Neuron (in vitro differentiated cells): Measurements from ENCODE around the gene ARHGEF12.
A peak's percentile ranks its signal among the peaks of the same experiment; 100 is the strongest.

Source experiments
- H2AFZ ChIP-seq: one replicate; pipeline ENCODE4 v1.6.1; 2013; ENCODE audit warnings: low read depth, mild to moderate bottlenecking, inconsistent platforms, low read length, moderate library complexity
- H3K27me3 ChIP-seq: one replicate; pipeline ENCODE4 v1.6.1; 2013; ENCODE audit warnings: low read length; ENCODE audit not compliant: insufficient read depth
- H3K36me3 ChIP-seq: one replicate; pipeline ENCODE4 v1.6.1; 2013; ENCODE audit warnings: low read length; ENCODE audit not compliant: insufficient read depth
- H3K4me1 ChIP-seq: one replicate; pipeline ENCODE4 v1.6.1; 2013; ENCODE audit warnings: low read length; ENCODE audit not compliant: insufficient read depth
- H3K4me3 ChIP-seq: 2 replicates; pipeline ENCODE4 v1.5.1; 2013; ENCODE audit warnings: mild to moderate bottlenecking, low read length, moderate library complexity
- H3K9me3 ChIP-seq: one replicate; pipeline ENCODE4 v1.6.1; 2013; ENCODE audit warnings: low read length

Gene ARHGEF12

DNA sequence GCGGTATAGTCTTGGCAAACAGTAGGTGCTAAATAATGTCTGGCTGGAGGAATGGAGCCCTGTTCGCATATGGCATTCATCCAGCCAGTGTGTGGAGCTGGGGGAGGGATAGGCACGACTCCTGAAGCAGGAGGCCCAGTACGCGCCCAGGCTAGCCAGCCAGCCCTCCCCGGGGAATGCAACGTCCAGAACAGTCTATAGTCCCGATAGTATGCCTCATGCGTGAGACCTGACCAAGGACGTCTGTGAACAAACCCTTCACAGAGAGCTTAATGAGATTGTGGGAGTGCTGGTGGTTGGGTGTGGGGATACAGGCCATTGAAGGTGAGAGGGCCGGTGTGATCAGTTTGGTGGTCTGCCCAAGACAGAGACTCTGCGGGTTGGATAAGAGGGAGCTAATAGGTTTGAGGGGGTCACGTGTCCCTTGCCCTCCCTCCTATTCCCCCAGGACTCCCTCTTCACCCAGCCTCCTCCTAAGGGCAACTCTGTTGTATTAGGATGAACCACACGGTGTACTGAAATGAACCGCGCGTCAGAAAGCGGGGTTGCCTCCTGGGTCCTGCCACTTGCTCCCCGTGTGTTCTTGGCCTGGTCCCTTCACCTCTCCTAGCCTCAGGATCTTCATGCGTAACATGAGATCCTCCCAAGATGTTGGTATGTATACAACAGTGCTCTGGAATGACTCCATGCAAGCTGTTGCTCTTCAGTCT, 174.3 kb downstream of the ARHGEF12 start:
- Histone ChIP-seq H3K9me3 (no peaks in the 10 kb centered on the region), H3K4me1 (peaks cover 4% of the 10 kb centered on the region), H3K4me3 (peak overlapping the region; percentile 43), H3K36me3 (no peaks in the 10 kb centered on the region), H3K27me3 (no peaks in the 10 kb centered on the region), H2AFZ (no peak overlapping the region)

DNA sequence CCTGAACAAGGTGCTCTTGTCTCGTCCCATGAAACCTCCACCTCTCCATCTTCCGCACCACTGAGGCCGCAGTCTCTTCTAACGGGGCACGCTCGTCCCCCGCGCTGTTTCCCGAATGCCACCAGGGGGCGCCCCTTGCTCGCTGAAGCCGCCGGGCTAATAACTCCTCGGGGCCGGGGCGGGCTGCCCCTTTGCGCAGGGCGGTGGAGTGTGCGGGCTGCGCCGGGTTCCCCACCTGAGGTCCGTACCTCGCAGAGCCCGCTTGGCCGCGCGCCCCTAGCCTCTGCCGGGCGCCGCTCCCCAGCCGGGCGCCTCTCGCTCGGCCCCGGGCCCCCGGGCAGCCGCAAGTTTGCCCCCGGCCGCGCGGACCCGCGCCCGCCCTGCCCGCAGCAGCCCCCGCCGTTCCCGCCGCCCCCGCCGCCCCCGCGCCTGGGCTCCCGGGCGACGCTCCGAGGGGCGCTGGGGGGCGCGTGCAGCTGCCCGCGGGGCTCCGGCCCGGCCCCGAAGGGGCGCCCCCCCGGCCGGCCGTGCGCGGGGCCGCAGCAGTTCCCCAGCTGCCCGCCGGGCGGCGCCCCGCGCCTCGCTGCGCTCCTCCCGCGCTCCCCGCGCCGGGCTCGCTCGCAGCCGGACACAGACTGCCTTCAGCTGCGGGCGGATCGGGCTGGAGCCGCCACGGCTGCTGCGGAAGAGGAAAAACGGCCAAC, 175.1 kb downstream of the ARHGEF12 start, which contains the start of gene GRIK4:
Gene GRIK4 (plus strand): TSS at position 633 of the 704 bp plus-strand sequence. CDS start 148,571 bp downstream, outside the sequence.
- no peak within 1 kb of the TSS for H2AFZ ChIP-seq
- peaks cover 4% of the 10 kb centered on the region for H3K4me1 ChIP-seq
- H3K4me3 ChIP-seq: peak within 1 kb of the TSS; percentile 45
- H3K27me3 ChIP-seq: no peaks in the 10 kb centered on the region
- H3K9me3 ChIP-seq: no peaks in the 10 kb centered on the region
- H3K36me3 ChIP-seq: no peaks in the 10 kb centered on the region

DNA sequence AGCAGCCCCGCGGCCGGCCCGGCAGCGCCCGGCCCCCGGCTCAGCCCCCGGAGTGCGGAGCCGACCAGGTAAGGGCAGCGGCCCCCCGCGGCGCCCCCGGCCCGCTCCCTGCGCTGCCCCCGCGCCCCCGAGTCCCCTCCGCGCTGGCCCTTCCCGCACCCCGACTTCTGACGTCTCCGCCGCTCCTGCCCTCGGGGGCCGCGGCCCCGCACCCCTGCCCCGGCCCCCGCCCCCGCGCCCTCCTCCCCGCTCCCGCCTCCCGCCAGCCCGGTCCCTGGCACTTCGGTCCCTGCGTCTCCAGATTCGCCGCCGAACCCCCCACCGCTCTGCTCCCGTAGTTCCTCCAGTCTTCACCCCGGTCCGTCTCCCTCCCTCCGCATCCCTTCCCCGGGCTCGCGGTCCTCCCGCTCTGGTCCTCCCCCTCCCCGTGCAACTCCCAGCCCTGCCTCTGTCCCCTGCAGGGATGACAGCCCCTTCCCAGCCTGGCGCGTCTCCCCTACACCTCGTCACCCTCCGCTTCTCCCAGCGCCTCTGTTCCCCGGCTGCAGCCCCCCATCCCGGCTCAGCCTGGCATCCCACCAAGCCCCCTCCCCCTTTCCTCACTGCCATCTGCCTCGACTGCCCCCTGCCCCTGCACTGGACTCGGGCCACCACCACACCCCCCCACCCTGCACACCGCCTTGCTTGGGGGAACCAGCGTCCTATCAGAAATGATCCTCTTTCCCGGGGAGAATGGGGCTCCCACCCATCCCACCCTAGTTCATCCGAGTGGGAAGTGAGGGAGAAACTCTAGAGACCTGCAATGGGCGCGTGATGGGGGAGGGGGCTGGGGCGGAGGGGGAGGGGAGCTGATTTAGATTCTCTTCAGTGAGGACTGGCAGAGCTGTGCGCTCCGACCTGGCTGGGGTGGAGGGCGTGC, 175.9 kb downstream of the ARHGEF12 start:
- no peak overlapping the region for H2AFZ ChIP-seq
- peak overlapping the region; percentile 45 for H3K4me3 ChIP-seq
- H3K4me1 ChIP-seq: peaks cover 9% of the 10 kb centered on the region
- no peaks in the 10 kb centered on the region for H3K9me3 ChIP-seq
- H3K27me3 ChIP-seq: no peaks in the 10 kb centered on the region
- H3K36me3 ChIP-seq: no peaks in the 10 kb centered on the region

- Histone ChIP-seq H3K4me1 (peaks cover 18% of the 10 kb centered on the region), H3K27me3 (no peaks in the 10 kb centered on the region), H3K9me3 (no peaks in the 10 kb centered on the region), H3K4me3 (no peak overlapping the region), H3K36me3 (no peaks in the 10 kb centered on the region), H2AFZ (no peak overlapping the region)
Observed at GRCh38 chr11:120512739-120513435, 176.7 kb downstream of the ARHGEF12 start.

GRCh38 chr11:120513436-120514315, 177.5 kb downstream of the ARHGEF12 start:
- Histone ChIP-seq H3K27me3 (no peaks in the 10 kb centered on the region), H3K4me1 (peaks cover 20% of the 10 kb centered on the region), H2AFZ (no peak overlapping the region), H3K4me3 (no peak overlapping the region), H3K9me3 (no peaks in the 10 kb centered on the region), H3K36me3 (no peaks in the 10 kb centered on the region)

- H3K4me1 ChIP-seq: peaks cover 20% of the 10 kb centered on the region
Observed at GRCh38 chr11:120514541-120515121, 178.4 kb downstream of the ARHGEF12 start.

DNA sequence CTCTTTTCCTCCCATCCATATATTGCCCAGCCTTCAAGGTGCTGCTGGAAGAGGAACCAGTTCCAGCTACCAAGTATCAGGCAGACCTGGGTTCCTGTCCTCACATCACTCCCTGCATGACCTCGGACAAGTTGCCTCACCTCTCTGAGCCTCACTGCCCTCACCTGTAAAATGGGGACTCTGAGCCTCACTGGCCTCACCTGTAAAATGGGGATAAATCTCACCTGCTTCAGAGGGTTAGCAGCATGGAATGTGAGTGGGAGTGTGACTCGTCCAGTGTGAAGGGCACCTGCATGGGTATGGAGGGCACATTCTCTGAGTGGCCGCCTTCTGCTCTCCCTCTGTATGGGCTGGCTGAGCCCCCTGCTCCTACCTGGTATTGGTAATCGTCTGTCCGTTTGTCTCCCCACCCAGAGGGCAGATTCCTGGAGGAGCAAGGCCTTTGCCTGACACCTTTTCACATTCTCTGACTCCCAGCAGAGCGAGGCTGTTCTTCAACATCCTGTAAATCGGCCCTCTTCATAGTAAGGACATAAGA, 179.0 kb downstream of the ARHGEF12 start:
- Histone ChIP-seq H3K9me3 (no peaks in the 10 kb centered on the region), H3K36me3 (no peaks in the 10 kb centered on the region), H2AFZ (no peak overlapping the region), H3K4me1 (peaks cover 20% of the 10 kb centered on the region), H3K27me3 (no peaks in the 10 kb centered on the region), H3K4me3 (no peak overlapping the region)

More at GRCh38 chr11:120514541-120515121, 178.4 kb downstream of the ARHGEF12 start:
- Histone ChIP-seq H3K36me3 (no peaks in the 10 kb centered on the region), H2AFZ (no peak overlapping the region), H3K27me3 (no peaks in the 10 kb centered on the region), H3K4me3 (no peak overlapping the region), H3K9me3 (no peaks in the 10 kb centered on the region)

DNA sequence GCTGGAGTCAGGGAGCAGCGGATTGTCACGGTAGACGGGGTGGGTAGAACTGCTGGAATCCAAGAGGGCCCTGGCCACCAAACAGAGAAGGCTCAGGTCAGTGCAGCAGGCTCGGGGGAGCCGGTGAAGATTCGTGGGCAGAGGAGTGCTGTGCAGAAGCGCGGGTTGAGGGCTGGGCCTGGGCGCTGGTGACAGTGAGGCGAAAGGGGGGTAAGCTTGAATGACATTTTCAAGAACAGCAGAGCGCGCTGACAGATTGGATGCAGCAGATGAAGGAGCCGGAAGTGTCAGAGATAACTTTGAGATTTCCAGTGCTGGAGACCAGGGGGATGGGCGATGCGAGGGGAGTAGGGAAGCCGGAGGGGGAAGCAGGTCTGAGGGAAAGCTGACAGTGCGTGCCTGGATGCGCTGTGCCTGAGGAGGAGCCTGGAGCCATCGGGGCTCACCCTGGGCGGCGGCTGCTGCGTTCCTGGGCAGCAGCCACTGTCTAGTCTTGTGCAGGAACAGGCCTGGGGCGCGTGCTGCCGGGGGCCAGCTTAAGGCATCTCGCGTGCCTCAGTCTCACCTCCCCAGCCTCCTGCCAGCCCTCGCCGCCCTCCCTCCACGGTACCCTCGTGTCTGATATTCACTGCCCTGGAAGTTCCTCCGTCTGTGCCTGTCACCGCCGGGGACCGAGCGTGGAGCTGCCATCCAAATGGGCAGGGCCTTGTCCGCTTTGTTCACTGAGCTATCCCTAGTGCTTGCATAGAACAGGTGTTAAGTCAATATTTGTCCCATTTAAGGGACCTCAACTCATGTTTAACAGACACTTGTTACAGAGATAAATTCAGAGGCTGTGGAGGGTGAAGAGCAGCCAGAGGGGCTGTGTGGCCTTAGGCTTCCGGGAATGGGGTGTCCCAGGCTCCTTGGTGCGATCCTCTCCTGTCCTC, 180.5 kb downstream of the ARHGEF12 start:
- Histone ChIP-seq H3K27me3 (no peaks in the 10 kb centered on the region), H3K36me3 (no peaks in the 10 kb centered on the region), H3K4me1 (peaks cover 20% of the 10 kb centered on the region), H2AFZ (no peak overlapping the region), H3K9me3 (no peaks in the 10 kb centered on the region), H3K4me3 (no peak overlapping the region)

DNA sequence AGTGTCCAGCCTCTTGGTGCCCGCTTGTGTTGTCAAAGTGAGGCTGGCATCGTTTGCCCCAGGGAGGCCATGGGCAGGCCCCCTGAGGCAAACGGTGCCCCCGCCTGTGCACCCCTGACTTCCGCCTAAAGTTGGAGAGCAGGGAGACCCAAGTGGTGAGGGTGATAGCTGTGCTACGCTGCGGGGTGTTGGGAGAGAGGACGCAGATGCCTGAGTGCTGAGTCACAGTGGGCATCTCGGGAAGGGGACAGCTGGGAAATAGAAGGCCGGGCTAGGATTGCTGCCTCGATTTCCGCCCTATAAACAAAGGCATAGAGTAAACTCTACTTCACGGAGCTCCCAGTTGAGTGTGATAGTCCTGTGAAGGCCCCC, 181.2 kb downstream of the ARHGEF12 start:
- H2AFZ ChIP-seq: no peak overlapping the region
- no peaks in the 10 kb centered on the region for H3K36me3 ChIP-seq
- H3K4me1 ChIP-seq: peaks cover 16% of the 10 kb centered on the region
- H3K27me3 ChIP-seq: no peaks in the 10 kb centered on the region
- no peak overlapping the region for H3K4me3 ChIP-seq
- H3K9me3 ChIP-seq: no peaks in the 10 kb centered on the region

GRCh38 chr11:120517801-120518291, 181.6 kb downstream of the ARHGEF12 start:
- Histone ChIP-seq H2AFZ (no peak overlapping the region), H3K4me3 (no peak overlapping the region), H3K36me3 (no peaks in the 10 kb centered on the region), H3K4me1 (peaks cover 17% of the 10 kb centered on the region), H3K27me3 (no peaks in the 10 kb centered on the region), H3K9me3 (no peaks in the 10 kb centered on the region)
